Loucy (cell line): ENCODE results near the gene HOXA6.
A peak's percentile ranks its signal among the peaks of the same experiment; 100 is the strongest.

Source experiments
- H2AFZ ChIP-seq: fragments of 200-600 bp; sonication (generic); 2 replicates; pipeline ENCODE4 v1.6.0; 2016; ENCODE audit warnings: antibody characterized with exemption, mild to moderate bottlenecking, low read length, moderate library complexity
- H3F3A ChIP-seq: fragments of 200-600 bp; 2 replicates; pipeline ENCODE4 v1.6.0; 2016; ENCODE audit warnings: antibody characterized with exemption, low read depth, mild to moderate bottlenecking
- H3K27me3 ChIP-seq: fragments of 200-600 bp; sonication (generic); 2 replicates; pipeline ENCODE4 v1.6.1; 2014; ENCODE audit warnings: low read length, mild to moderate bottlenecking; ENCODE audit not compliant: insufficient read depth, poor library complexity, severe bottlenecking
- H3K36me3 ChIP-seq: fragments of 200-600 bp; sonication (generic); 2 replicates; pipeline ENCODE4 v1.6.1; 2016; ENCODE audit warnings: low read length; ENCODE audit not compliant: insufficient read depth
- H3K4me1 ChIP-seq: fragments of 200-600 bp; sonication (generic); 2 replicates; pipeline ENCODE4 v1.5.1; 2014; ENCODE audit warnings: low read length, mild to moderate bottlenecking; ENCODE audit not compliant: insufficient read depth, poor library complexity, severe bottlenecking
- H3K4me2 ChIP-seq: fragments of 200-600 bp; sonication (generic); 2 replicates; pipeline ENCODE4 v1.6.0; 2014; ENCODE audit warnings: antibody characterized with exemption, low read length, low read depth, mild to moderate bottlenecking; ENCODE audit not compliant: poor library complexity, severe bottlenecking
- H3K4me3 ChIP-seq: fragments of 200-600 bp; sonication (generic); 2 replicates; pipeline ENCODE4 v1.5.1; 2014; ENCODE audit warnings: low read length, mild to moderate bottlenecking, mixed read lengths; ENCODE audit not compliant: poor library complexity, severe bottlenecking
- H3K79me2 ChIP-seq: fragments of 200-600 bp; sonication (generic); 2 replicates; pipeline ENCODE4 v1.6.1; 2014; ENCODE audit warnings: low read length; ENCODE audit not compliant: insufficient read depth
- H3K9ac ChIP-seq: fragments of 200-600 bp; sonication (generic); 2 replicates; pipeline ENCODE4 v1.6.0; 2014; ENCODE audit warnings: mild to moderate bottlenecking, low read depth, low read length, moderate library complexity; ENCODE audit not compliant: poor library complexity, severe bottlenecking
- H3K9me2 ChIP-seq: fragments of 200-600 bp; sonication (generic); replicated peaks from 2 replicates; pipeline ENCODE4 v1.6.1; 2016; ENCODE audit warnings: low read depth, low read length, mixed read lengths
- H3K9me3 ChIP-seq: fragments of 200-600 bp; sonication (generic); 2 replicates; pipeline ENCODE4 v1.6.1; 2014; ENCODE audit warnings: mild to moderate bottlenecking, antibody characterized with exemption, low read length, low read depth; ENCODE audit not compliant: insufficient read depth
- H4K20me1 ChIP-seq: fragments of 200-600 bp; sonication (generic); 2 replicates; pipeline ENCODE4 v1.6.0; 2014; ENCODE audit warnings: antibody characterized with exemption, low read length, mild to moderate bottlenecking; ENCODE audit not compliant: insufficient read depth, poor library complexity, severe bottlenecking
- CTCF ChIP-seq: fragments of 200-600 bp; sonication (generic); conservative IDR thresholded peaks from 2 replicates; pipeline ENCODE4 v1.5.1; 2014; ENCODE audit warnings: mild to moderate bottlenecking, antibody characterized with exemption, low read length
- EZH2phosphoT487 ChIP-seq: fragments of 200-600 bp; IDR thresholded peaks from 2 replicates; pipeline ENCODE4 v1.6.1; 2018; ENCODE audit warnings: antibody characterized with exemption, mild to moderate bottlenecking, moderate library complexity, borderline replicate concordance

The HOXA6 gene

DNA sequence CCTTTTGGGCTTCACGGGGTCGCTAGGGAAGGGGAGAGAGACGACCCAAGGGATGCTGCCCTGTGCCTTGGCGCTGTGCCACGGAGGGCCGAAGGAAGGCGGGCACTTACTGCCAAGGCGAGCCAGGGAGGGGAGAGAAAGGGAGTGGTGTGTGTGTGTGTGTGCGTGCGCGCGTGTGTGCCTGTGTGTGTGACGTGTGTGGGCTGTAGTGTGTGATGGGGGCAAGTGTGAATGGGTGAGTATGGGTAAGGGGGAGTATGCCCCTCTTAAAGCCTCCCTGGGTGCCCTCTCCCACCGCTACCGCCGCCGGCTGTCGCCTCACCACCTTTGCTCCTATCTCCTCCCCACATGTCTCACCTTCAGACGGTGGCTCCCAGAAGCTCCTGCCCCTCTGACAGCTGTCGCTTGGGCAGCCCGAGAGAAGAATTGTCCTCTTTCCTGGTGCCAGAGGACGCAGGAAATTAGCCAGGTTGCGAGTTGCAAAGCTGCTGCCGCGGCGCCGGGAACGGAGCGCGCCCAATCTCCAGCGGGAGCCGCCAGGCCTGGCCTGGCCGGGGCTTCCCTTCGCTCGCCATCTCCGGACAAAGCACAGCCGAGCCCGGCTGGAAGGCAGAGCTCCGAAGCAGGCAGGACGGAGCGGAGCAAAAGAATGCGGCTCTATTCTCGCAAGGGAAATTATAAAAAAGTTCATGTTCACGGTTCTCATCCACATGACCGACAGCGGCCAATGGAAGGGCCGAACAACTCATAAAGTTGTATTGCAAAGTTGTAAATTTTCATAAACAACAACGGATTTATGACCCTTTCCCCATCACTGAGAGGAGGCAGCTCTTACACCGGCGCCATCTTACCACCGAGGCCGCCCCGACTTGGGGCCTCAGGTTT, 4.6 kb upstream of the HOXA6 start, which contains the start of gene HOXA3:
TSS of gene HOXA3 (minus strand) at position 653 of the 885 bp plus-strand sequence. CDS start 41,943 bp downstream, outside the sequence.
- H2AFZ ChIP-seq, result no peak within 1 kb of the TSS
- peak within 1 kb of the TSS; percentile 99 for H3K9ac ChIP-seq
- H3K4me3 ChIP-seq, result peak within 1 kb of the TSS; percentile 94
- no peak for TF ChIP-seq EZH2phosphoT487
- TF ChIP-seq CTCF, result no peak
- H3K9me3 ChIP-seq, result no peaks in the 10 kb centered on the region
- H3K36me3 ChIP-seq, result peaks cover 29% of the 10 kb centered on the region
- H3K27me3 ChIP-seq, result peaks cover 35% of the 10 kb centered on the region
- peaks cover 25% of the 10 kb centered on the region for H3K4me1 ChIP-seq
- H4K20me1 ChIP-seq, result peaks cover 49% of the 10 kb centered on the region
- H3K4me2 ChIP-seq, result peak within 1 kb of the TSS; percentile 91
- H3K79me2 ChIP-seq, result peaks cover 100% of the 10 kb centered on the region
- no peaks in the 10 kb centered on the region for H3K9me2 ChIP-seq
- no peaks in the 10 kb centered on the region for H3F3A ChIP-seq

DNA sequence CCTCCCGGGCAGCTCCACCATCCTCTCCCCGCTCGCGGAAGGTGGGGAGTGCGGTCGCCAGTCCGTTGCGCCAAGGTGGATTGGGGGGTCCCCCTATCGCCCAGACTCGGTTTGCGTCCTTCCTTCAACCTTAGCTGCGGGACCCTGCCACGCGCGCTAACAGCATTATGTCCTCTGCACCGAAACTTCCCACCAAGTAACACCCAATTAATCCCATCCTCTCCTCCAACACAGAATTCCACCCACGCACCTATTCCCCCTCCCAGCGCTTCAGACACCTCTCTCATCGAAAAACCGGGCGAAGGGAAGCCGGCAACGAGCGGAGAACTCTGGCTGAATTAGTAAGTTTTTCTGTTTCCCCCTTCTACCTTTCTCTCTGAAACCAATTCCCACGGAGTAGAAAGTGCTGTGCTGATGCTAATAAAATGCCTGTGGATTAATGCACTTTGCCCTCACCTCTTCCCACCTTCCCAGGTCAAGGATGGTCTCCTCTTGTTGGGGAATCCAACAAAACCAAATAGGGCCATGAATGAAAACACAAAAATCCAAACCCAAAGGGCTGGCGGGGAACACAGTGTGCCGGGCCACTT, 3.9 kb upstream of the HOXA6 start:
- no peaks in the 10 kb centered on the region for H3F3A ChIP-seq
- peaks cover 35% of the 10 kb centered on the region for H3K27me3 ChIP-seq
- no peak overlapping the region for H2AFZ ChIP-seq
- H3K9me2 ChIP-seq, result no peaks in the 10 kb centered on the region
- peak overlapping the region; percentile 94 for H3K4me3 ChIP-seq
- TF ChIP-seq CTCF, result no peak
- peaks cover 100% of the 10 kb centered on the region for H3K79me2 ChIP-seq
- peaks cover 36% of the 10 kb centered on the region for H3K36me3 ChIP-seq
- H3K4me2 ChIP-seq, result peak overlapping the region; percentile 91
- no peaks in the 10 kb centered on the region for H3K9me3 ChIP-seq
- peaks cover 32% of the 10 kb centered on the region for H3K4me1 ChIP-seq
- peaks cover 56% of the 10 kb centered on the region for H4K20me1 ChIP-seq
- H3K9ac ChIP-seq, result peak overlapping the region; percentile 99

- H3K9ac ChIP-seq, result peak overlapping the region; percentile 99
- peaks cover 37% of the 10 kb centered on the region for H3K4me1 ChIP-seq
- peak overlapping the region; percentile 94 for H3K4me3 ChIP-seq
- H3K27me3 ChIP-seq, result peaks cover 35% of the 10 kb centered on the region
- H3K9me2 ChIP-seq, result no peaks in the 10 kb centered on the region
- no peaks in the 10 kb centered on the region for H3K9me3 ChIP-seq
- peaks cover 63% of the 10 kb centered on the region for H4K20me1 ChIP-seq
- H3K4me2 ChIP-seq, result peak overlapping the region; percentile 91
- TF ChIP-seq CTCF (peak; percentile 70), EZH2phosphoT487 (no peak)
- peaks cover 43% of the 10 kb centered on the region for H3K36me3 ChIP-seq
- no peaks in the 10 kb centered on the region for H3F3A ChIP-seq
- H2AFZ ChIP-seq, result no peak overlapping the region
- H3K79me2 ChIP-seq, result peaks cover 100% of the 10 kb centered on the region
Observed at GRCh38 chr7:27150568-27151340, 3.2 kb upstream of the HOXA6 start.
